Ishikawa (cell line): Measurements from ENCODE around the gene VRK2.

Experiments
- CEBPB ChIP-seq: IDR thresholded peaks from 2 replicates; pipeline ENCODE4 v1.6.1; 2012
- CREB1 ChIP-seq: IDR thresholded peaks from 2 replicates; pipeline ENCODE4 v1.6.1; 2012; ENCODE audit warnings: low read depth
- EGR1 ChIP-seq: IDR thresholded peaks from 2 replicates; pipeline ENCODE4 v1.6.1; 2012
- EP300 ChIP-seq: IDR thresholded peaks from 2 replicates; pipeline ENCODE4 v1.6.1; 2012; ENCODE audit warnings: borderline replicate concordance
- FOXM1 ChIP-seq: IDR thresholded peaks from 2 replicates; pipeline ENCODE4 v1.6.1; 2012; ENCODE audit warnings: low read depth, borderline replicate concordance
- NFIC ChIP-seq: IDR thresholded peaks from 2 replicates; pipeline ENCODE4 v1.6.1; 2012
- RAD21 ChIP-seq: IDR thresholded peaks from 2 replicates; pipeline ENCODE4 v1.6.1; 2012; ENCODE audit warnings: low read depth
- REST ChIP-seq: IDR thresholded peaks from 2 replicates; pipeline ENCODE4 v1.6.1; 2012; ENCODE audit warnings: low read depth, mild to moderate bottlenecking
- TAF1 ChIP-seq: IDR thresholded peaks from 2 replicates; pipeline ENCODE4 v1.6.1; 2012; ENCODE audit warnings: low read depth, mild to moderate bottlenecking
- TCF12 ChIP-seq: IDR thresholded peaks from 2 replicates; pipeline ENCODE4 v1.6.1; 2012; ENCODE audit warnings: low read depth
- TEAD4 ChIP-seq: IDR thresholded peaks from 2 replicates; pipeline ENCODE4 v1.6.1; 2012
- YY1 ChIP-seq: IDR thresholded peaks from 2 replicates; pipeline ENCODE4 v1.6.1; 2012; ENCODE audit warnings: low read depth
- ZBTB7A ChIP-seq: IDR thresholded peaks from 2 replicates; pipeline ENCODE4 v1.6.1; 2012; ENCODE audit warnings: low read depth
- TF ChIP-seq, protein P1 (sequence below): IDR thresholded peaks from 2 replicates; pipeline ENCODE4 v1.6.1; 2012
- TF ChIP-seq, protein P2 (sequence below): IDR thresholded peaks from 2 replicates; pipeline ENCODE4 v1.6.1; 2012

VRK2 gene

DNA sequence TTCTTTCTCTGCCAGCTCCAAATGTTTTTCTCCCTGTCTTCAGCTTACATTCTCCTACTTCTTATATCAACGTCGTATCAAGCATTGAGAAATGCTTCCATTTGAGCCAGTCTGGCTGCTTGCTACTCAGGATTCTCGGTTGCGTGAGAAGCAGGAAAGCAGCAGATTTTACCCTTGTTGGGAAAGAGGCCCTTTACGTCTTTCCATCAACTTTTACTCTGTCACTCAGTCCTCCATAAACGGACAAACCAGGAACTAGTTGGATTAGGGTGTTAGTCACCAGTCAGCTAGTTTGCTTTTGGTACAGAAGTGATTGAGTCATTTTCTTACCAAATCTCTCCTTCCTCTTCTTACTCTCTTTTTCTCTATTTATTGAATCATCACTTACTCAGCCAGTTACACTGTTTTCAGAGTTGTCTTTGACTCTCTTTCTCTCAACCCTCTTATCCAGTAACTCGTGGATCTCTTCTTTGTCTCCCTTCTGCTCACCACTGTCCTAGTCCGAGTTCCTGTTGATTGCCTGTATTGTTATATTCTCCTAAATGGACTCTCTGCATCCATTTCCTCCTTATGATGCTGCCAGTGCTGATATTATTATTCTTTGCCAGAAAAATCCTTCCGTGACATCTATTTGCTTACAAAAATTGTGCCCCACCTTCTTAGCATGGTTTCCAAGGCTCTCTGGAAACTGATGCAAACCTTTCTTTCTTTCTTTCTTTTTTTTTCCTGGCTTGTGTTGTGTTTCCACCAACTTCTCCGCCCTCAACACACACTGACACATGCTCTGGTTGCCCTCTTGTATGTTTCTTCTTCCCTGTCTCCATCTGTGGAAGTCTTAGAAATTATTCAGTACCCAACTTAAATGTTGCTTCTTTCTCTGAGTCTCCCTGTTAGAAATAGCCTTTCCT lies 61.5 kb downstream of the VRK2 start:
- TF ChIP-seq CEBPB, result no peak
- TF ChIP-seq CREB1, result no peak
- TF ChIP-seq TCF12, result no peak
- no peak for TF ChIP-seq FOXM1
- TF ChIP-seq NFIC, result no peak
- TF ChIP-seq RAD21, result no peak
- no peak for TF ChIP-seq TEAD4
- TF ChIP-seq YY1, result no peak
- no peak for TF ChIP-seq EP300
- TF ChIP-seq ZBTB7A, result no peak
- TF ChIP-seq EGR1, result no peak
- TF ChIP-seq REST, result no peak
- TF ChIP-seq, protein P1, sequence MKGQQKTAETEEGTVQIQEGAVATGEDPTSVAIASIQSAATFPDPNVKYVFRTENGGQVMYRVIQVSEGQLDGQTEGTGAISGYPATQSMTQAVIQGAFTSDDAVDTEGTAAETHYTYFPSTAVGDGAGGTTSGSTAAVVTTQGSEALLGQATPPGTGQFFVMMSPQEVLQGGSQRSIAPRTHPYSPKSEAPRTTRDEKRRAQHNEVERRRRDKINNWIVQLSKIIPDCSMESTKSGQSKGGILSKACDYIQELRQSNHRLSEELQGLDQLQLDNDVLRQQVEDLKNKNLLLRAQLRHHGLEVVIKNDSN, result no peak
- TF ChIP-seq TAF1, result no peak
- TF ChIP-seq, protein P2, sequence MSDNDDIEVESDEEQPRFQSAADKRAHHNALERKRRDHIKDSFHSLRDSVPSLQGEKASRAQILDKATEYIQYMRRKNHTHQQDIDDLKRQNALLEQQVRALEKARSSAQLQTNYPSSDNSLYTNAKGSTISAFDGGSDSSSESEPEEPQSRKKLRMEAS, result no peak

- no peak for TF ChIP-seq FOXM1
Observed at GRCh38 chr2:58109481-58109880, 62.9 kb downstream of the VRK2 start.

GRCh38 chr2:58110765-58111164 lies 64.2 kb downstream of the VRK2 start:
- TF ChIP-seq FOXM1 (no peak), RAD21 (no peak), TCF12 (no peak), REST (no peak)

DNA sequence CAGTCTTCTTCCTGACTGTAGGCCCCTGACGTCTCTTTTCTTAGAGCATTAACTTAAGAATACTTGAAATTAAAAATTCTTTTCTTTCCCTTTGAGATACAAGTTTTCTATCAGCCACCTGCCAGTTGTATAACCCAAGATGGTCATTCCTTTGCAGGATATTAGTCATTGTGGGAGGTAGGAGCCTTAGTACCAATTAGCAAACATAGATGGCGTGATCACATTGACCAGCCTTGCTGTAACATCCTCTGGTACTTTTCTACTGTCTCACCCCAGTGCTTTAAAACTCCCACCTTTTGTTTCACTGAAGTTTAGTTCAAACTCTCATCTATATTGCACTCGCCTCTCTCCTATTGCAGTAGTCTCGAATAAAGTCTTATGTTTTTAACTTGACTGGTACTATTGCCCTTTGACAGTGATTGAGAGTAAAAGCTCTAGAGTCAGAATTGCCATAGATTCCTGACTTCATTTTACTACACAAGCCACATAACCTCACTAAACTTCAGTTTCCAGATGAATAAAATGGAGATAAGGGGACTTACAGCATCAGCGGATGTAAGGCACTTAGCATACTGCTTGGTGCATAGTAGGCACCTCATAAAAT lies 74.1 kb downstream of the VRK2 start:
- TF ChIP-seq FOXM1 (no peak), YY1 (no peak), TAF1 (no peak), RAD21 (no peak), ZBTB7A (no peak), TCF12 (no peak), NFIC (no peak), EGR1 (no peak), CREB1 (no peak), TEAD4 (no peak), REST (no peak), EP300 (no peak), CEBPB (no peak)
- TF ChIP-seq, protein P2, result no peak
- TF ChIP-seq, protein P1, result no peak

DNA sequence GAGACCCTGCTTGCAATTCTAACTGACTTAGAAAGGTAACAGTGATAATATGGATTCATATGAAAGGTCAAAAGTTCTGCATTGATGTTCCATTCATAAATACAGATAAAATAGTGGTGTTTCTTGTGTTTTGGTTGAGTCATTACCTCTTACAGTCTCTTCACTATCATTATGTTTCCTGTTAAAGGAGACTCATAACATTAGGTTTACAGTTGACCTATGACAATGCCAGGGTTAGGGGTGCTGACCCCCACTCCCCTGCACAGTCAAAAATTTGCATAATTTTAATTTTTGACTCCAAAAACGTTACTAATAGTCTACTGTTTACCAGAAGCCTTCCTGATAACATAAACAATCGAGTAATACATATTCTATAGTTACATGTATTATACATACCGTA lies 75.4 kb downstream of the VRK2 start:
- TF ChIP-seq EGR1 (no peak), FOXM1 (no peak), TEAD4 (no peak), YY1 (no peak), RAD21 (no peak), CEBPB (no peak), REST (no peak), NFIC (no peak), TAF1 (no peak)
